NCI-H510A treated with DMSO at 0.1 percent for 48 hours (cell line): ENCODE results near the gene PGA4.
"Not testable (repeated sequence)": the region's sequence is repeated elsewhere in the genome, so short reads cannot be mapped to it uniquely, and the experiment has no call there.

ENCODE experiments used
- DNase-seq: peaks from one replicate; lab custom pipeline; 2025; lab: John Stamatoyannopoulos, UW

Gene PGA4

DNA sequence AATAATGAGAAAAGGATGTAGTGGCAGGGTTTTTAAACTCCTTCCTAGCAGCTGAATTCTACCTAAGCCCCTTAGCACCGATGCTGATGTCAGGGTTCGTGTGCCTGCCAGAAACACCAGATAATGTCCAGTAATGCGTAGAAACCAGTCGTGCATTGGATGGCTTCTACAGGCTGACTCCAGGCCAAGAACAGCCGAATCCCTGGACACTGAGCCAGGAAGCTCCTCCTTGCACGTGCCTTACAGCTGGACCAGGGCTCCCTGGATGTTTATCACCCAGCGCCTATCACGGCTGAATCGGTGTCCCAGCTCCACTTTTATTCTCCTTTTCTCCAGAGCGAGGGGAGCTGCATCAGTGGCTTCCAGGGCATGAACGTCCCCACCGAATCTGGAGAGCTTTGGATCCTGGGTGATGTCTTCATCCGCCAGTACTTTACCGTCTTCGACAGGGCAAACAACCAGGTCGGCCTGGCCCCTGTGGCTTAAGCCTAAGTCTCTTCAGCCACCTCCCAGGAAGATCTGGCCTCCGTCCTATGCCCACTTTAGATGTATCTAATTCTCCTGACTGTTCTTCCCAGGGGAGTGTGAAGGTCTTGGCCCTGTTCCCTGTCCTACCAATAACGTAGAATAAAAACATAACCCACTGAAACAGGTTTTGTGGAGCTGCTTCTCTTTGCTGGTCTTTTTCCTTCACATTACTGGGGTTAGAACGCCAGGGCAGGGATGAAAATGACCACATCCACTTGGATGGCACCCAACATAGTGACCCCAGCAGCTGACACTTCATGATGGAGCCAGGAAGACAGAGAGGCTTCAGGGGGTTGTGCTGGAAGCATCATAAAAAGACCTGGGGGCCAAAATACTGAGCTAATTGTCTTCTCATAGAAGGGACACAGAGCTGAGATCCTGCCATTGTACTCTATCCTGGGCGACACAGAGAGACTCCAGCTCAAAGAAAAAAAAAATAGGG, 28.9 kb downstream of the PGA4 start:
- DNase-seq = not testable (repeated sequence)

DNA sequence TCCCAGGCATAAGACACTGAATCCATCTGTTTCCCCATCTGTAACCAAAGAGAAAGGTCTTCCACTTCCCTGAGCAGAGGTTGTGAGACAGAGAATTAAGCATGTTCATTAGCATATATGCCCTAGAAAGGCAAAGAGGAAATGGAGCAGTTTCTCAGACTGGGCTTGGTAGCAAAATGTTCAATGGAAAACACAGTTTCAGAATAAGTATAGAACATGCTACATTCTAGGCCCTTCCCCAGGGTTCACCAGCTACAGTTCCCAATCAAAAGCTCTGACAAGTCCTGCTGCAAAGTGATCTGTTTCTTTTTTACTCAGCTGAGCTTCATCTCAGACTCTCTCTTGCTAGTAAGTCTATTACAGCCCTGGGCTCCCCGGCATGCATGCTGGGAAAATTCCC, 30.2 kb downstream of the PGA4 start:
- not testable (repeated sequence) for DNase-seq

- DNase-seq = peak; percentile 53
Measured at GRCh38 chr11:61254403-61255025, 32.4 kb downstream of the PGA4 start.

DNA sequence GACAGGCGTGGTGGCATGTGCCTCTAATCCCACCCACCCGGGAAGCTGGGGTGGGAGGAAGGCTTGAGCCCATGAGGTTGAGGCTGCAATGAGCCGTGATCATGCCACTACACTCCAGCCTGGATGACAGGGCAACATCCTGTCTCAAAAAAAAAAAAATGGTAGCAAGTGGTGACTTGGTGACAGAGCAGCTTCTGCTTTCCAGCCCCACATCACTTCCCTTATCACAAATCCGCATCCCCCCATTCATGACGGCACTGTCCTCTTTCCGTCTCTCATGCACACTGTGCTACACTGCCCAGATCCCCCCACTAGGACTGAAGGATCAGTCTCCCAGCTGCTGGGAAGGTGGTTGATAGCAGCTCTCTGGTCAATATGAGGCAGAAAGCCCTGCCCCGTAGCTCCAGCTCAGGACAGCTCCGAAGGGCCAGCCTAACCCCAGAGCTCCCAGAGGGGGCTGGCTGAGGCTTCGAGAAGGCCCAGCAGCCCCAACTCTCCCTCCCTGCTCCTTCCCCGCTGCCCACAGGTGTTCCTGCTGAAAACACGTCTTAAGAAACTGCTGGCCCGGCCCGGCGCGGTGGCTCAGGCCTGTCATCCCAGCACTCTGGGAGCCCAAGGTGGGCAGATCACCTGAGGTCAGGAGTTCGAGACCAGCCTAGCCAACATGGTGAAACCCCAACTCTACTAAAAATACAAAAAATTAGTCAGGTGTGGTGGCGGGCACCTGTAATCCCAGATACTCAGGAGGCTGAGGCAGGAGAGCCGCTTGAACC, 34.7 kb downstream of the PGA4 start:
- DNase-seq = no peak

DNA sequence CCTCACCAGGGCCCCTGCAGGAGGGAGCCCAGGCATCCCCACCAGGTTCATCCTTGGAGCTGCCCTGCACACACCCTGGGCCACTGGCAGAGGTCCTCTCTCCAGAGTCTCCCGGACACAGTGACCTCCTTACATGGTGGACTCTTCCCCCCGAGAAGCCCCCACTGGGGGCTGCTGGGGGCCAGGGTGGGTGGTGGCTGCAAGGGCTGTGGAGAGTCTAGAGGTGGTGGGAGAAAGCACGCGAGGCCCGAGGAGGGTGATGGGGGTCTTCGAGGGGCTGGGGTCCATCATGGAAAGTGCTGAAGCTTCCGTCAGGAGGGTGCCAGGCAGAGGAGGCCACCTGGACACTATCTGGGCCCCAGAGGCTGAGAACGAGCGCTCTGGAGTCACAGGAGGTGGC, 36.4 kb downstream of the PGA4 start:
- no peak for DNase-seq

DNA sequence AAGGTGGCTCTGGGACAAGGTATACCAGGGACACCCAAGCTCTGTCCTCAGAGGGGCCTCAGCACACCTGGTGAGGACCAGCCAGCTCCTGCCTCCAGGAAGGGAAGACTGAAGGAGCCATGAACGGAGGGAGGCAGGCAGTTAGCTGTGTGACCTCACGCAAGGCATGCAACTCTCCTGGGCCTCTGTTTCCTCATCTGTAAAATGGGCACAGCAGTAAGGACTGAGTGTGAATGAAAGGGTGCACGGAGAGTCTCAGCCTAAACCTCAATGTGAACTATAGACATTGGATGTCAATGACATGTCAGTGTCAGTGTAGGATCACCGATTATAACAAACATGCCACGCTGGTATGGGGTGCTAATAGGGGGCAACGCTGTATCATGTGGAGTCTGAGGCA, 37.2 kb downstream of the PGA4 start:
- DNase-seq = no peak

GRCh38 chr11:61264371-61264770, 42.2 kb downstream of the PGA4 start:
- no peak for DNase-seq

DNA sequence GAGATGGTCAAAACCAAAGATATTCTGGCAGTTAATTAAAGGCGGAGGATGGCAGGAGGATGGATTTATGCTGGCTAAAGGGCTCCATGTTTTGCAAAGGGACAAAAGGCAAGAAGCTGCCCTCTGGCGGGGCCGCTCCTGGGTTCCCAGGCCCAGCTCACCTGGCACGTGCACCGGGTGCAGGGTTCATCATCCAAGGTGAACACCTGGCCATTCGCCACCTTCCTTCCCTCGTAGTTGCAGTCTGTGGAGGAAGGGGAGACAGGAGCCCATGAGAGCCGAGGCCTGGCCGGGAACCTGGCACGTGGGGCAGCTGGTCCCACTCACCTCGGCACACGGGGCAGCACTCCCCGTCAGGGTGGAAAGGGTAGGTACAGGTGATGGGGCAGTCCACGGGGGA, 42.6 kb downstream of the PGA4 start:
- DNase-seq = no peak

GRCh38 chr11:61265357-61265756, 43.2 kb downstream of the PGA4 start:
- DNase-seq = no peak

- no peak for DNase-seq
Measured at GRCh38 chr11:61266602-61267001, 44.5 kb downstream of the PGA4 start.

DNA sequence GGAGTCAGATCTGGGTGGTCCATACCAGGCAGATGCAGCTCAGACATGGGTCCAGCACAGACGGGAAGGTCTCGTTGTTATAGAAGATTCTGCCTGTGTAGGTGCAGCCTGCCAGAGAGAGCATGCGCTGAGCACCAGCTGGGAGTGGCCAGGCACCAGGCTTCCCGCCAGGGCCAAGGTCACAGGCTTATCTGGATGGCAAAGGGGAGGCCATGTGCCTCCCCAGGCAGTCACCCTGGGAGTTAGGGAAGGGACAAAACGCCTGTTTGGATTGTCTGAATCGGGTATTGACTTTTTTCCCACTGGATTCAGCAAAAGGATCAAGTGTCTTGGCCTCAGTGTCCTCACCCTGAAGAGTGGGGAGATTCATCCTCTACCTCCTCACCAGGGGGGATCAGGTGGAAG, 45.3 kb downstream of the PGA4 start:
- DNase-seq = no peak

- no peak for DNase-seq
Measured at GRCh38 chr11:61268588-61269250, 46.6 kb downstream of the PGA4 start.

- no peak for DNase-seq
Measured at GRCh38 chr11:61270354-61271076, 48.4 kb downstream of the PGA4 start.

DNA sequence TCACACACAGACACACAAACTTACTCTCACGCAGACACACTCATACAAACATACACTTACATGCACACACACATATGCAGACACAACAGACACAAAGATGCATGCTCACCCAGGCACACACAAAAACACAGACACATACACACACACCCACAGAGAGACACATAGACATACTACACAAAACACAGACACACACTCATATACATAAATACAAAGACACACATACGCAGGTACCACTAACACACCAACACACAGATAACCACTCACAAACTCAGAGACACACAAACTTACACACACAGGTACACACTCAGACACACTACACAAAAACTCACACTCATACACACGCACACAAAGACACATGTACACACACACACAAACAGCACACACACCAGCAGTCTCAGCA, 50.6 kb downstream of the PGA4 start:
- no peak for DNase-seq

DNA sequence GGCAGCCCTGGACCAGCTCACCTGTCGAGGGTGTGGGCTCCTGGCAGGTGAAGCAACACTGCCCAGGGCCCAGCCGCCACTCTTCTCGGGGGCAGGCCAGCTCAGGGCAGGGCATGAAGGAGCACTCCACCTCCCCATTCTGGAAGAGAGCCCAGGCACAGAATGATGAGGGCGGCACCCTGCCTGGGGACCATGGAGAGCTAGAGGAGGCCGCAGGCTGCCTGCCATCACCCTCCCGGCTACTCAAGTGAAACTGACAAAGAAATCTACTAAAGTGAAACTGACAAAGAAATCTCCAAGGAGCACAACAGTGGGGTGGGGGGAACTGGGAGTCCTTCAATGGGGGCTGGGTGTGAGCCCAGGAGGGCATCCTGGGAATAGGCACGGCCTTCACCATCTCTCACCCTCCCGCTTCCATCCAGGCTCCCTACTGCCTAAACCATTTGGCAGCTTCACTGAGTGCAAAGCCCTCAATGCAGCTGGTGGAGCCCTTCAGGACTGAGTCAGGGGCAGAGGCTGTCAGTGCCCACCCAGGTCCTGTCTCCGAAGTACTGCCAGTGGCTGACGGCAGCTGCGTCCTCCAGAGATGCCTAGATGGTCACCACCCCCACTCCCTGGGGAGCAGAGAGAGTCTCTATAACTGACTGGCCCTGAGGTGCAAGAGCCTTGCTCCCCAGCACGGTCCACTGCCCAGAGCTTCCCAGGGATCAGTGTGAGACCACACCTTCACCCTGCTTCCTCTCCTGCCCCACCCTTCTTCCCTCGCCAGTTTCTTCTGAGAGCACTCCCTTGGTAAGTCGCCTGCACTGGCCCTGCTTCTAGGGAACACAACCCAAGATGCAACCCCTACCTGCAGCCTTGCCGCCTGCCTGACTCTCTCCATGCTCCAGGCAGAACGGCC, 51.3 kb downstream of the PGA4 start:
- DNase-seq = no peak

DNA sequence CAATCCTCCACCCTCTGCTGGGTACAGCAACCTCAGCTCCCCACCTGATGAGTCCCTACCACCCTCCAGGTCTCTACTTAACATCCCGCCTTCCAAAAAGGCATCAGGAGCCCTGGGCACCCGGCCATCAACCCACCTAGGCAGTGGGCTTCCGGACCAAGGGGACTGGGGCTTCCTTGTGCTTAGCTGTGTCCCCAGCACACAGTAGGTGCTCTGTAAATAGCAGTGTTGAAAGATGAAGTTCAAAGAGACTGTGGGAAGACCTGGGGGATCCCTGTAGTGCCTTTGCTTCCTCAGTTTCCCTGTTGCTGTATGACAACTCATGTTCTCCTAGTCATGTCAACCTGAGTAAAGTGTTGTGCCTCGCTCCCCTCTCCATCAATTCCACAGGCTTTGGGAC, 51.9 kb downstream of the PGA4 start:
- DNase-seq = no peak

- no peak for DNase-seq
Measured at GRCh38 chr11:61275191-61275590, 53.0 kb downstream of the PGA4 start.

DNA sequence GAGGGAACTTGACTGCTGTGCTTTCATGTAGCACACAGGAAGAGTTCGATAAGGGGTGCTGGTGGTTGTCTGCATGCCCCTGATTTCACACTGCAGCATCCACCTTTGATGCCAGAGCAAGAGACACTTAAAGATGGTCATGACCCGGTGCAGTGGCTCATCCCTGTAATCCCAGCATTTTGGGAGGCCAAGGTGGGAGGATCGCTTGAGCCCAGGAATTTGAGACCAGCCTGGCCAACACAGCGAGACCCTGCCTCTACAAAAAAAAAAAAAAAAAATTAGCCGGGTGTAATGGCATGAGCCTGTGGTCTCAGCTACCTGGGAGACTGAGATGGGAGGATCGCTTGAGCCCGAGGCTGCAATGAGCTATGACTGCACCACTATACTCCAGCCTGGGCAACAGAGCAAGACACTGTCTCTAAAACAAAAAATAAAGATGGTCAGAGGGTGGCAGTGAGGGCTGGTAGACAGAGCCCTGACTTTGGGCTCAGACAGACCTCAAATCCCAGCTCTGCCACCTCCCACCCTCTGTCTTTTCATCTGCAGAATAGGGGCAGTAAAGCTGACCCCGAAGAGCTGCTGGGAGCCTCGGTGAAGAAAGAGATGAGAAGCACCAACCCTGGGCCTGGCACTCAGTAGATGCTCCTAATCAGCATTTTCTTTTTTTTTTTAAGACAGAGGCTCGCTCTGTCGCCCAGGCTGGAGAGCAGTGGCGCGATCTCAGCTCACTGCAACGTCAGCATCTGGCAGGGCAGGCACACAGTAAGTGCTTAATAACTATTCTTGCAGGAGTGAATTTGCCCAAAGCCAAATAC, 55.2 kb downstream of the PGA4 start:
- no peak for DNase-seq

- DNase-seq = no peak
Measured at GRCh38 chr11:61278001-61278470, 55.9 kb downstream of the PGA4 start.
